Right atrium auricular region (tissue), 2 donors: ENCODE data around the gene GREB1L. TPM values are rescaled to one million over a fixed set of nuclear protein-coding genes. Genes with fewer than 3 reads are reported as not detected.

Experiments
- DNase-seq: peaks from one replicate; pipeline ENCODE4 v3.0.0-alpha.2; 2019; ENCODE audit warnings: low spot score
- H3K27ac ChIP-seq, 2 donors: fragments of 200-600 bp; sonication (generic); 1 replicate in 1 of 2; 2 replicates in 1 of 2; pipeline ENCODE4 v1.5.1; 2016 to 2019
- H3K27me3 ChIP-seq, 2 donors: fragments of 200-600 bp; sonication (generic); one replicate each; pipeline versions ENCODE4 v1.5.1 to v1.6.0; 2017 to 2019
- H3K36me3 ChIP-seq: fragments of 200-600 bp; sonication (generic); one replicate; pipeline ENCODE4 v1.5.1; 2016
- H3K4me1 ChIP-seq, 2 donors: fragments of 200-600 bp; sonication (generic); one replicate each; pipeline versions ENCODE4 v1.5.1 to v1.6.0; 2017 to 2019
- H3K4me3 ChIP-seq, 2 donors: fragments of 200-600 bp; sonication (generic); 1 replicate in 1 of 2; 2 replicates in 1 of 2; pipeline ENCODE4 v1.5.1; 2017 to 2019; ENCODE audit warnings: mild to moderate bottlenecking in 1 of 2, moderate library complexity in 1 of 2
- H3K9me3 ChIP-seq, 2 donors: fragments of 200-600 bp; sonication (generic); one replicate each; pipeline ENCODE4 v1.5.1; 2019
- total RNA-seq, 2 donors: library from RNA; depleted of rRNA; stranded (reverse); fragments of >200 nt; gene quantifications; one replicate each; pipeline ENCODE4 v1.1.0, GENCODE V29; 2016
- TF ChIP-seq, protein P1 (sequence below), 2 donors: fragments of 200-600 bp; sonication (generic); IDR thresholded peaks; one replicate each; pipeline ENCODE4 v1.5.1; 2019; ENCODE audit warnings: antibody characterized with exemption in 2 of 2

Gene GREB1L
- total RNA-seq, 2 donors from 2014 or later: 17.5 to 19.1 TPM

DNA sequence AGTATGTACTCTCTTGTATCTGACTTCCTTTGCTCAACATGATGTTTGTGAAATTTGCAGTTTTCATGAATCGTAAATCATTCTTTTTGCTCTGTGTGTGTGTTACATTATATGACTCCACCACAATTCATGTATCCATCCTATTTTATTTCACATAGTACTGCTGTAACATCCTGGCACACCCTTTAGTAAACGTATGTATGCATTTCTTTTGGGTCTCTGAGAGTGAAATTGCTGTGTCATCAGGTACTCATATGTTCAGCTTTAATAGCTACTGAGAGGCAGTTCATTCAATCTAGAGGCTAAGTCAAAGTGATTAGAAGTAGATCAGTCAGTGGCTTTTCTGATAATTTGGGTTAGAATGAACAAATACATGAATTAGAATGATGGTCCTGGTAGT is 239.7 kb downstream of the GREB1L start:
- no peaks in the 10 kb centered on the region for H3K4me1 ChIP-seq
- H3K4me3 ChIP-seq: no peak overlapping the region
- H3K27ac ChIP-seq: no peak overlapping the region
- H3K27me3 ChIP-seq: no peaks in the 10 kb centered on the region
- no peaks in the 10 kb centered on the region for H3K9me3 ChIP-seq
- H3K36me3 ChIP-seq: no peaks in the 10 kb centered on the region
- TF ChIP-seq, protein P1, sequence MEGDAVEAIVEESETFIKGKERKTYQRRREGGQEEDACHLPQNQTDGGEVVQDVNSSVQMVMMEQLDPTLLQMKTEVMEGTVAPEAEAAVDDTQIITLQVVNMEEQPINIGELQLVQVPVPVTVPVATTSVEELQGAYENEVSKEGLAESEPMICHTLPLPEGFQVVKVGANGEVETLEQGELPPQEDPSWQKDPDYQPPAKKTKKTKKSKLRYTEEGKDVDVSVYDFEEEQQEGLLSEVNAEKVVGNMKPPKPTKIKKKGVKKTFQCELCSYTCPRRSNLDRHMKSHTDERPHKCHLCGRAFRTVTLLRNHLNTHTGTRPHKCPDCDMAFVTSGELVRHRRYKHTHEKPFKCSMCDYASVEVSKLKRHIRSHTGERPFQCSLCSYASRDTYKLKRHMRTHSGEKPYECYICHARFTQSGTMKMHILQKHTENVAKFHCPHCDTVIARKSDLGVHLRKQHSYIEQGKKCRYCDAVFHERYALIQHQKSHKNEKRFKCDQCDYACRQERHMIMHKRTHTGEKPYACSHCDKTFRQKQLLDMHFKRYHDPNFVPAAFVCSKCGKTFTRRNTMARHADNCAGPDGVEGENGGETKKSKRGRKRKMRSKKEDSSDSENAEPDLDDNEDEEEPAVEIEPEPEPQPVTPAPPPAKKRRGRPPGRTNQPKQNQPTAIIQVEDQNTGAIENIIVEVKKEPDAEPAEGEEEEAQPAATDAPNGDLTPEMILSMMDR (IDR thresholded peaks at IDR 0.05): no peak
- DNase-seq: no peak

DNA sequence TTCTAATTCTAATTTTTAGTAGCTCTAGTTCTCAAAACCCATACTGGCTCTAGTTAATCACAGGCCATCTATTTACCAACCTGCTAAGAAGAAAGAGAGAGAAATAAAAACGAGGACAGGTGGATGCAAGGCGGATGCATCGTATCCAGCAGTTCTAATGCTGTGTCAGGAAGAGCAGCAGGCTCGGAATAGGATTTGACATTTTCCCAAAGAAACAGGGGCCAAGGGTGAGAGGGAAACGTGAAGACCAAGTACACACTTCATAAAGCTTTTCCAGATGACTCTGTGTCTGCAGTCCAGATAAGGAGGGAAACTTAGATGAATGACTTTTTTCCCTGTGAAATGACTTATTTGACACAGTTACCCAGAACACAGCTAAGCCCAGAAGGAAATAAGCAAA is 241.0 kb downstream of the GREB1L start:
- TF ChIP-seq, protein P1 (IDR thresholded peaks at IDR 0.05): no peak
- H3K27ac ChIP-seq: no peak overlapping the region

DNA sequence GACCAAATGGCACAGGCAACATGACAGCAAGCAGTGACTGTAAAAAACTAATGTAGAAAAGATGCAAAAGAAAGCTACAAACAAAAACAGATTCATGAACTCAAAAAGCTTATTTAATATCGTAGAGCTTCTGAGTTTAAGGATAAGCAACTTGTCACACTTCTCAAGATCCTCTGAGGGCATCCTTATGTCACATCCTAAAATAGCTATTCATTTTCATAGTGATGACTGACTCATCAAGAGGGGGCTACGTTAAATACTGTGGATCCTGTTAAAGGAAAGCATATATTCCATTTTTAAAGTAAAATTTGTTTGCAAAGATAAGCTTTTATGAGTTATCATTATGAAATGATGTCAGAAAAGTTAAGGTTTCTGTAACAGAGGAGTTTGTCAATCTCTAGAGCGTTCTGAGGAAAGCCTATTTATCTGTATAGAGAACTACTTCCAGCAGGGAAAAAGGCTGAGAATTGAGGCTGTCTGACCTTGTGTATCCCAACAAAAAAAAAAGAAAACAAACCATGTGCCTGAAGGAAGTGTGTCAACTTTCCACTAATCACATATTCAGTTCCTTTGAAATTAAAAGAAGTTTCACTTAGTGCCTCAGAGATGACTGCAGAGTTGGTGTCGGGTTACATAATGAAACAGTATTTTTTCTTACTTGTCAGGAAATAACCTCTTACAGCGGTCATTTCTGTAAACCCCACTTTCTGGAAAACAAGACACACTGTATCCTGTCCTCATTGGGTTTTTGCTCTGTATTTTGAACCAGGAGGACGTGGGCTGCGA is 243.0 kb downstream of the GREB1L start:
- Histone ChIP-seq H3K36me3 (no peaks in the 10 kb centered on the region), H3K27ac (no peak overlapping the region), H3K4me3 (no peak overlapping the region), H3K4me1 (no peaks in the 10 kb centered on the region), H3K9me3 (no peaks in the 10 kb centered on the region), H3K27me3 (no peaks in the 10 kb centered on the region)
- TF ChIP-seq, protein P1 (IDR thresholded peaks at IDR 0.05): no peak
- DNase-seq: no peak

More for the DNA sequence above, 241.0 kb downstream of the GREB1L start:
- Histone ChIP-seq H3K36me3 (no peaks in the 10 kb centered on the region), H3K4me1 (no peaks in the 10 kb centered on the region), H3K27me3 (no peaks in the 10 kb centered on the region), H3K9me3 (no peaks in the 10 kb centered on the region), H3K4me3 (no peak overlapping the region)
- DNase-seq: no peak

DNA sequence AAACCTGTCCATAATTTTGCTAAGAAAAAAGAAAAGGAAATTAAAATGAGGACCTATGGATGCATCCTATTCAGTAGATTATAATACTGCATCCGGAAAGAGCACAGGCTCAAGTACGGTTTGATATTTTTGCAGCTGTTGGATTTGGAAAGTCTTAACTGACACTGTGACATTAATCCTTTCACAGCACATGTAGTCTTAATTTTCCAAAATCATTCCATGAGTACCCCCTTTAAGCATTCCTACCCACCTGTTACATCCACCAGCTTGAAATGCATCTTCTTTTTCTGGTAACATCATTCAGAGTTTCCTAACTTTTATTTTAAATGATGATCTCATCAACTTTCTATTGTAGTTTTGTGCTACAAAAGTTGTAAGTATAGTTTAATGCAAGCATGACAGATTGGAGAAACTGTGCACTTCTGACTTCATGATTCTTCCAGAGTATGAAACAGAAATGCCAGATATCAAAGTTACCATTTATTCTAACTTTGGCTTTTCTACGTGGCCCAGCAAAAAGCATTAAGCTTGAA is 244.9 kb downstream of the GREB1L start:
- Histone ChIP-seq H3K4me3 (no peak overlapping the region), H3K27ac (no peak overlapping the region), H3K36me3 (no peaks in the 10 kb centered on the region), H3K4me1 (no peaks in the 10 kb centered on the region), H3K9me3 (no peaks in the 10 kb centered on the region), H3K27me3 (no peaks in the 10 kb centered on the region)
- TF ChIP-seq, protein P1 (IDR thresholded peaks at IDR 0.05): no peak
- DNase-seq: no peak

DNA sequence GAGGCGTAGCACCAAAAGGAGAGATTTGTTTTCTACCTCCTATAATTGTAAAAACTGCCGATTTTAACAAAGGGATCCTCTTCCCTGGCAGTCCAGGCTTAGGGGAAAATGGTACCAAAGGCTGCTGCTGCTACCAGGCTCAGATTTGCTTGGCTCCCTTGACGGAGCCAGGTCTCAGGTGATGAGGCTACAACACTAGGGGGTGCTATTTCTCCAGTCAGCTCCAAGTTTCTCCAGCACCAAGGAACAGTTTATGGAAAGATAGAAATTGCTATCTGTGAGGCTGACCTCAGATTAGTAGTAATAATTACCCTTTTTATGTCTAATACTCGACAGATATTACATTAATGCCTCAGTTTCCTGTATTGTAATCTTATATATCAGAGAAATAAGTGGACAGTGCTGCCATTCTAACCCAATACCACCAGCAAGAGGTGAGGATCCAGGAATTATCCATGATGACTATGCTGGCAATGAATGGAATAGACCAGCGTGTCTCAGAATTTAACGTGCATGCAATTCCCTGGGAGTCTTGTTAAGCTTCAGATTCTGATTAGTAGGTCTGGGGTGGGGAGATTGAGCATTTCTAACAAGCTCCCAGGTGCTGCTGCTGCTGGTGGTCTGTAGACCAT is 247.2 kb downstream of the GREB1L start:
- no peak overlapping the region for H3K4me3 ChIP-seq
- no peaks in the 10 kb centered on the region for H3K9me3 ChIP-seq
- no peaks in the 10 kb centered on the region for H3K36me3 ChIP-seq
- no peaks in the 10 kb centered on the region for H3K4me1 ChIP-seq
- TF ChIP-seq, protein P1 (IDR thresholded peaks at IDR 0.05): peak; percentile 36 to 75
- H3K27me3 ChIP-seq: no peaks in the 10 kb centered on the region
- DNase-seq: no peak
- no peak overlapping the region for H3K27ac ChIP-seq
